ENCODE measurements around the gene MYEOV. TPM values are rescaled to one million over a fixed set of nuclear protein-coding genes. Genes with fewer than 3 reads are reported as not detected.

MYEOV gene
- under 1 TPM in 1 of 2 experiments, not detected in 1; 0.35 TPM for total RNA-seq

- CTCF ChIA-PET = interaction anchor here (0.6 to 2.7 kb wide), 4 partner anchors 76 to 435 kb away, joined by 3 to 21 read pairs (median 6); no protein-coding TSS in a partner anchor
- Mint-ChIP-seq H3K4me3 (no peak within 1 kb of the TSS), H3K27me3 (ENCODE audit: low read depth) (no peaks in the 10 kb centered on the region), H3K4me1 (ENCODE audit: low read depth) (peaks cover 37% of the 10 kb centered on the region), H3K27ac (no peak within 1 kb of the TSS), H3K36me3 (ENCODE audit: low read depth) (no peaks in the 10 kb centered on the region), H3K9me3 (no peaks in the 10 kb centered on the region)
- intact Hi-C loops (cut with micrococcal nuclease) = no loop called here
- peak; percentile 44 for DNase-seq
Measured at GRCh38 chr11:69293819-69294505, at the start of gene MYEOV. Gene MYEOV (plus strand): TSS chr11:69294155. CDS start chr11:69295355, 1,200 bp downstream.

- no peaks in the 10 kb centered on the region for H3K27me3 Mint-ChIP-seq (ENCODE audit: low read depth)
- intact Hi-C loops (cut with micrococcal nuclease) = no loop called here
- peaks cover 18% of the 10 kb centered on the region for H3K4me1 Mint-ChIP-seq (ENCODE audit: low read depth)
- H3K36me3 Mint-ChIP-seq (ENCODE audit: low read depth) = no peaks in the 10 kb centered on the region
- no peak overlapping the region for H3K27ac Mint-ChIP-seq
- peaks cover 1% of the 10 kb centered on the region for H3K9me3 Mint-ChIP-seq
- CTCF ChIA-PET = no interaction called here
- no peak for DNase-seq
- H3K4me3 Mint-ChIP-seq = no peak overlapping the region
Measured at GRCh38 chr11:69244266-69244665, 49.7 kb upstream of the MYEOV start.

GRCh38 chr11:69245041-69245440, 48.9 kb upstream of the MYEOV start:
- H3K27ac Mint-ChIP-seq = no peak overlapping the region
- H3K9me3 Mint-ChIP-seq = peaks cover 1% of the 10 kb centered on the region
- no peak overlapping the region for H3K4me3 Mint-ChIP-seq
- H3K36me3 Mint-ChIP-seq (ENCODE audit: low read depth) = no peaks in the 10 kb centered on the region
- peaks cover 13% of the 10 kb centered on the region for H3K4me1 Mint-ChIP-seq (ENCODE audit: low read depth)
- DNase-seq = no peak
- no peaks in the 10 kb centered on the region for H3K27me3 Mint-ChIP-seq (ENCODE audit: low read depth)
- CTCF ChIA-PET = no interaction called here
- intact Hi-C loops (cut with micrococcal nuclease) = no loop called here

- DNase-seq = no peak
- Mint-ChIP-seq H3K27me3 (ENCODE audit: low read depth) (no peaks in the 10 kb centered on the region), H3K9me3 (peaks cover 1% of the 10 kb centered on the region), H3K4me1 (ENCODE audit: low read depth) (peaks cover 10% of the 10 kb centered on the region), H3K36me3 (ENCODE audit: low read depth) (no peaks in the 10 kb centered on the region), H3K27ac (no peak overlapping the region), H3K4me3 (no peak overlapping the region)
- CTCF ChIA-PET = no interaction called here
- intact Hi-C loops (cut with micrococcal nuclease) = no loop called here
Measured at GRCh38 chr11:69245491-69246345, 48.2 kb upstream of the MYEOV start.

- Mint-ChIP-seq H3K36me3 (ENCODE audit: low read depth) (no peaks in the 10 kb centered on the region), H3K4me3 (no peak overlapping the region), H3K27ac (no peak overlapping the region), H3K4me1 (ENCODE audit: low read depth) (no peaks in the 10 kb centered on the region), H3K9me3 (peaks cover 9% of the 10 kb centered on the region), H3K27me3 (ENCODE audit: low read depth) (no peaks in the 10 kb centered on the region)
- CTCF ChIA-PET = no interaction called here
- intact Hi-C loops (cut with micrococcal nuclease) = no loop called here
- DNase-seq = no peak
Measured at GRCh38 chr11:69249311-69250185, 44.4 kb upstream of the MYEOV start.

GRCh38 chr11:69250186-69251056, 43.5 kb upstream of the MYEOV start:
- CTCF ChIA-PET = no interaction called here
- H3K27ac Mint-ChIP-seq = no peak overlapping the region
- intact Hi-C loops (cut with micrococcal nuclease) = no loop called here
- no peak for DNase-seq
- H3K4me3 Mint-ChIP-seq = no peak overlapping the region
- no peaks in the 10 kb centered on the region for H3K36me3 Mint-ChIP-seq (ENCODE audit: low read depth)
- no peaks in the 10 kb centered on the region for H3K27me3 Mint-ChIP-seq (ENCODE audit: low read depth)
- no peaks in the 10 kb centered on the region for H3K4me1 Mint-ChIP-seq (ENCODE audit: low read depth)
- H3K9me3 Mint-ChIP-seq = peaks cover 7% of the 10 kb centered on the region

- Mint-ChIP-seq H3K36me3 (ENCODE audit: low read depth) (no peaks in the 10 kb centered on the region), H3K4me3 (no peak overlapping the region), H3K4me1 (ENCODE audit: low read depth) (no peaks in the 10 kb centered on the region), H3K9me3 (peaks cover 13% of the 10 kb centered on the region), H3K27me3 (ENCODE audit: low read depth) (no peaks in the 10 kb centered on the region), H3K27ac (no peak overlapping the region)
- intact Hi-C loops (cut with micrococcal nuclease) = no loop called here
- CTCF ChIA-PET = no interaction called here
- DNase-seq = no peak
Measured at GRCh38 chr11:69251057-69251393, 42.9 kb upstream of the MYEOV start.

GRCh38 chr11:69251639-69252489, 42.1 kb upstream of the MYEOV start:
- Mint-ChIP-seq H3K4me1 (ENCODE audit: low read depth) (no peaks in the 10 kb centered on the region), H3K4me3 (no peak overlapping the region), H3K27me3 (ENCODE audit: low read depth) (no peaks in the 10 kb centered on the region), H3K36me3 (ENCODE audit: low read depth) (no peaks in the 10 kb centered on the region), H3K9me3 (peaks cover 13% of the 10 kb centered on the region), H3K27ac (no peak overlapping the region)
- CTCF ChIA-PET = no interaction called here
- intact Hi-C loops (cut with micrococcal nuclease) = no loop called here
- no peak for DNase-seq

- CTCF ChIA-PET = no interaction called here
- Mint-ChIP-seq H3K9me3 (peaks cover 13% of the 10 kb centered on the region), H3K27ac (no peak overlapping the region), H3K4me3 (no peak overlapping the region), H3K27me3 (ENCODE audit: low read depth) (no peaks in the 10 kb centered on the region), H3K4me1 (ENCODE audit: low read depth) (no peaks in the 10 kb centered on the region), H3K36me3 (ENCODE audit: low read depth) (no peaks in the 10 kb centered on the region)
- no peak for DNase-seq
- intact Hi-C loops (cut with micrococcal nuclease) = no loop called here
Measured at GRCh38 chr11:69252490-69252837, 41.5 kb upstream of the MYEOV start.

GRCh38 chr11:69253028-69253427, 40.9 kb upstream of the MYEOV start:
- no peak overlapping the region for H3K27ac Mint-ChIP-seq
- intact Hi-C loops (cut with micrococcal nuclease) = no loop called here

GRCh38 chr11:69257134-69257533, 36.8 kb upstream of the MYEOV start:
- CTCF ChIA-PET = interaction anchor here (1.1 kb wide), 1 partner anchor 36 kb away, joined by 5 read pairs; no protein-coding TSS in a partner anchor
- Mint-ChIP-seq H3K4me1 (ENCODE audit: low read depth) (no peaks in the 10 kb centered on the region), H3K9me3 (peaks cover 13% of the 10 kb centered on the region), H3K27ac (no peak overlapping the region), H3K27me3 (ENCODE audit: low read depth) (no peaks in the 10 kb centered on the region), H3K36me3 (ENCODE audit: low read depth) (no peaks in the 10 kb centered on the region), H3K4me3 (no peak overlapping the region)
- DNase-seq = no peak
- intact Hi-C loops (cut with micrococcal nuclease) = no loop called here

More at GRCh38 chr11:69253028-69253427, 40.9 kb upstream of the MYEOV start:
- CTCF ChIA-PET = no interaction called here
- Mint-ChIP-seq H3K4me3 (no peak overlapping the region), H3K9me3 (peaks cover 13% of the 10 kb centered on the region), H3K36me3 (ENCODE audit: low read depth) (no peaks in the 10 kb centered on the region), H3K4me1 (ENCODE audit: low read depth) (no peaks in the 10 kb centered on the region), H3K27me3 (ENCODE audit: low read depth) (no peaks in the 10 kb centered on the region)
- no peak for DNase-seq

All from activated naive CD4-positive, alpha-beta T cell treated with anti-CD3 and anti-CD28 coated beads for 36 hours (primary cell).